Astrocyte of the spinal cord (primary cell): ENCODE measurements around the gene PI4K2A.
A peak's percentile ranks its signal among the peaks of the same experiment; 100 is the strongest.
"Not testable (repeated sequence)": the region's sequence is repeated elsewhere in the genome, so short reads cannot be mapped to it uniquely, and the experiment has no call there.

Source experiments
- DNase-seq: peaks from one replicate; pipeline ENCODE4 v3.0.0; 2011; ENCODE audit warnings: low read depth, low spot score
- H3K4me3 ChIP-seq: 2 replicates; pipeline ENCODE4 v1.5.1; 2011; ENCODE audit warnings: low read depth, mild to moderate bottlenecking, low read length, moderate library complexity
- CTCF ChIP-seq: IDR thresholded peaks from 2 replicates; pipeline ENCODE4 v1.5.1; 2012; ENCODE audit warnings: low read depth, mild to moderate bottlenecking, low read length, inconsistent platforms
- in situ Hi-C: cut with HindIII; loops from 2 replicates; pipeline ENCODE4 v1.10.0; 2017; ENCODE audit warnings: low sequenced_read_pairs

The PI4K2A gene

GRCh38 chr10:97629289-97629688 lies 11.2 kb upstream of the PI4K2A start:
- in situ Hi-C loops = no loop called here
- no peak for TF ChIP-seq CTCF
- DNase-seq = no peak

GRCh38 chr10:97631098-97631497 lies 9.4 kb upstream of the PI4K2A start:
- no peak for TF ChIP-seq CTCF
- in situ Hi-C loops = no loop called here
- no peak overlapping the region for H3K4me3 ChIP-seq
- DNase-seq = no peak

More at GRCh38 chr10:97629289-97629688, 11.2 kb upstream of the PI4K2A start:
- no peak overlapping the region for H3K4me3 ChIP-seq

GRCh38 chr10:97632949-97633884 lies 7.3 kb upstream of the PI4K2A start, which contains the start of gene MORN4:
Gene MORN4 (minus strand): TSS chr10:97633500. CDS start chr10:97619653, 13,847 bp downstream.
- peak within 1 kb of the TSS; percentile 80 for H3K4me3 ChIP-seq
- in situ Hi-C loops = no loop called here
- no peak for TF ChIP-seq CTCF
- peak; percentile 88 for DNase-seq

- DNase-seq = no peak
- in situ Hi-C loops = no loop called here
These were observed 6.5 kb upstream of the PI4K2A start for GRCh38 chr10:97633921-97634320.

GRCh38 chr10:97635577-97635976 lies 4.9 kb upstream of the PI4K2A start:
- no peak overlapping the region for H3K4me3 ChIP-seq
- TF ChIP-seq CTCF = no peak
- in situ Hi-C loops = no loop called here
- DNase-seq = no peak

More at GRCh38 chr10:97633921-97634320, 6.5 kb upstream of the PI4K2A start:
- H3K4me3 ChIP-seq = no peak overlapping the region
- peak; percentile 5 for TF ChIP-seq CTCF

GRCh38 chr10:97639090-97639489 lies 1.4 kb upstream of the PI4K2A start:
- H3K4me3 ChIP-seq, DNase-seq, in situ Hi-C loops: not testable (repeated sequence)
